B cell (primary cell): Measurements from ENCODE around the gene CTNNA3. TPM values are rescaled to one million over a fixed set of nuclear protein-coding genes. Genes with fewer than 3 reads are reported as not detected.

Experiments
- ATAC-seq: fragments of 200-7000 bp; cut with Tn5 transposase; one replicate; pipeline ENCODE4 v1.10.0; 2021; ENCODE audit warnings: low read depth, mild to moderate bottlenecking, moderate number of reproducible peaks, moderate library complexity
- CTCF ChIA-PET: fragments of 350-600 bp; sonication (Branson Sonifier 250); formaldehyde crosslinking; loops from one replicate; lab custom pipeline; 2021; ENCODE audit warnings: antibody characterized with exemption, inconsistent platforms; lab: Charles Lee
- POLR2A ChIA-PET: fragments of 350-600 bp; sonication (Branson Sonifier 250); formaldehyde crosslinking; loops from one replicate; lab custom pipeline; 2021; ENCODE audit warnings: antibody characterized with exemption; lab: Charles Lee
- DNase-seq: peaks from one replicate; pipeline ENCODE4 v3.0.0; 2013
- H2AFZ ChIP-seq: 2 replicates; pipeline ENCODE4 v1.6.1; 2012; ENCODE audit warnings: mild to moderate bottlenecking, low read depth, low read length; ENCODE audit not compliant: insufficient read depth, poor library complexity, severe bottlenecking
- H3K27ac ChIP-seq, 2 donors: 1 replicate in 1 of 2; 2 replicates in 1 of 2; pipeline ENCODE4 v1.5.1; 2012 to 2013; ENCODE audit warnings: low read length in 2 of 2, mild to moderate bottlenecking in 2 of 2, moderate library complexity in 1 of 2
- H3K27me3 ChIP-seq, 4 experiments: fragments of 200-600 bp in 1 of 4; sonication (generic) in 1 of 4; replicated peaks in 1 of 4; 1 replicate in 2 of 4; 2 replicates in 2 of 4; pipeline versions ENCODE4 v1.6.1 to v1.7.0; 2013 to 2016; ENCODE audit warnings: low read length in 3 of 4, mild to moderate bottlenecking in 2 of 4, mixed read lengths in 1 of 4, moderate library complexity in 1 of 4; ENCODE audit not compliant: insufficient read depth in 4 of 4, control insufficient read depth in 3 of 4; ENCODE audit errors: control extremely low read depth in 1 of 4
- H3K36me3 ChIP-seq, 2 experiments: replicated peaks in 1 of 2; 1 replicate in 1 of 2; 2 replicates in 1 of 2; pipeline versions ENCODE4 v1.6.1 to v1.7.1; 2013; ENCODE audit warnings: low read length in 1 of 2; ENCODE audit not compliant: insufficient read depth in 2 of 2, control insufficient read depth in 1 of 2; ENCODE audit errors: control extremely low read depth in 1 of 2, extremely low read depth in 1 of 2
- H3K4me1 ChIP-seq, 2 donors: fragments of 200-600 bp in 1 of 2; sonication (generic) in 1 of 2; 1 replicate in 1 of 2; 2 replicates in 1 of 2; pipeline versions ENCODE4 v1.5.1 to v1.6.1; 2013 to 2017; ENCODE audit warnings: low read length in 2 of 2; ENCODE audit not compliant: control insufficient read depth in 2 of 2, insufficient read depth in 2 of 2
- H3K4me2 ChIP-seq: replicated peaks from 2 replicates; pipeline ENCODE3; 2012; ENCODE audit warnings: mild to moderate bottlenecking, low read depth, low read length; ENCODE audit not compliant: poor library complexity, severe bottlenecking
- H3K4me3 ChIP-seq, 5 experiments: fragments of 200-600 bp in 1 of 5; sonication (generic) in 1 of 5; 1 replicate in 3 of 5; 2 replicates in 2 of 5; pipeline versions ENCODE4 v1.5.1 to v1.7.0; 2011 to 2016; ENCODE audit warnings: low read length in 4 of 5, mild to moderate bottlenecking in 4 of 5, low read depth in 2 of 5, control low read depth in 1 of 5, moderate library complexity in 1 of 5; ENCODE audit not compliant: insufficient read depth in 1 of 5; ENCODE audit errors: control extremely low read depth in 1 of 5, extremely low read depth in 1 of 5
- H3K79me2 ChIP-seq: fragments of 200-600 bp; sonication (generic); one replicate; pipeline ENCODE4 v1.6.0; 2016; ENCODE audit warnings: low read length; ENCODE audit not compliant: control insufficient read depth, insufficient read depth
- H3K9ac ChIP-seq: fragments of 200-600 bp; sonication (generic); 2 replicates; pipeline ENCODE4 v1.6.1; 2017; ENCODE audit warnings: mild to moderate bottlenecking, low read length, moderate library complexity
- H3K9me3 ChIP-seq, 3 donors: one replicate each; pipeline versions ENCODE4 v1.6.1 to v1.7.1; 2013; ENCODE audit warnings: low read length in 2 of 3; ENCODE audit not compliant: control insufficient read depth in 2 of 3, insufficient read depth in 1 of 3; ENCODE audit errors: control extremely low read depth in 1 of 3
- H4K20me1 ChIP-seq: 2 replicates; pipeline ENCODE4 v1.6.0; 2012; ENCODE audit warnings: mild to moderate bottlenecking, low read length; ENCODE audit not compliant: insufficient read depth, control insufficient read depth, poor library complexity, severe bottlenecking
- H3K27ac Mint-ChIP-seq: one replicate; pipeline ENCODE4 v1.8.0; 2021; ENCODE audit warnings: mixed read lengths
- H3K27me3 Mint-ChIP-seq: one replicate; pipeline ENCODE4 v1.8.0; 2021; ENCODE audit warnings: mixed read lengths
- H3K4me1 Mint-ChIP-seq: one replicate; pipeline ENCODE4 v1.8.0; 2021; ENCODE audit warnings: mixed read lengths
- H3K4me3 Mint-ChIP-seq: one replicate; pipeline ENCODE4 v1.8.0; 2021; ENCODE audit warnings: mixed read lengths
- H3K9me3 Mint-ChIP-seq: one replicate; pipeline ENCODE4 v1.8.0; 2022; ENCODE audit warnings: mixed read lengths; ENCODE audit not compliant: insufficient read depth
- CTCF ChIP-seq: fragments of 200-600 bp; IDR thresholded peaks from one replicate; pipeline ENCODE4 v1.8.0; 2022; ENCODE audit warnings: antibody characterized with exemption, mild to moderate bottlenecking
- EZH2 ChIP-seq: IDR thresholded peaks from 2 replicates; pipeline ENCODE4 v1.6.1; 2012; ENCODE audit warnings: borderline replicate concordance, low read depth, mild to moderate bottlenecking, moderate library complexity, low read length; ENCODE audit not compliant: insufficient read depth, poor library complexity, severe bottlenecking
- WGBS: methylation state at CpG from one replicate; pipeline ENCODE4 v1.1.5; 2013; ENCODE audit warnings: missing lambda C conversion rate; ENCODE audit not compliant: insufficient coverage; 5-methylcytosine and 5-hydroxymethylcytosine counted together
- intact Hi-C: fragments of 100-400 bp; cut with micrococcal nuclease; formaldehyde crosslinking; loops from one replicate; pipeline ENCODE4 v1.10.0; 2022
- polyA plus RNA-seq: library from polyadenylated mRNA; depleted of rRNA; stranded (reverse); fragments of >200 nt; gene quantifications from 2 replicates; pipeline ENCODE4 v1.2.3, GENCODE V29; 2012
- total RNA-seq, 2 donors: library from RNA; stranded (reverse); fragments of 120-200 nt in 1 of 2; gene quantifications; 1 replicate in 1 of 2; 2 replicates in 1 of 2; pipeline versions ENCODE4 v1.2.3 to v1.2.4, GENCODE V29; 2013 to 2022

Gene CTNNA3
- total and polyA plus RNA-seq, 2 donors (not counting 1 experiment from before 2014, with no cell fraction given), result 0.01 TPM; not detected in 1

GRCh38 chr10:67225226-67225625 is 470.8 kb downstream of the CTNNA3 start:
- ChIA-PET CTCF (no interaction called here), POLR2A (no interaction called here)
- Histone ChIP-seq H2AFZ (no peak overlapping the region), H3K9ac (no peak overlapping the region), H3K36me3 (no peaks in the 10 kb centered on the region), H4K20me1 (no peaks in the 10 kb centered on the region), H3K27ac (no peak overlapping the region), H3K9me3 (peaks cover 0 to 15% (median 0%) of the 10 kb centered on the region in 3 donors), H3K27me3 (no peaks in the 10 kb centered on the region), H3K4me1 (no peaks in the 10 kb centered on the region), H3K4me2 (no peak overlapping the region), H3K4me3 (no peak overlapping the region), H3K79me2 (no peaks in the 10 kb centered on the region)
- DNase-seq (no peak), ATAC-seq (no peak)
- H3K4me3 Mint-ChIP-seq, result no peak overlapping the region
- intact Hi-C loops, result no loop called here
- peaks cover 12% of the 10 kb centered on the region for H3K9me3 Mint-ChIP-seq
- TF ChIP-seq CTCF (no peak), EZH2 (no peak)
- WGBS, result 70% methylated on average over 3 of the region's 4 CpGs
- H3K27ac Mint-ChIP-seq, result no peak overlapping the region
- H3K4me1 Mint-ChIP-seq, result no peaks in the 10 kb centered on the region
- peaks cover 4% of the 10 kb centered on the region for H3K27me3 Mint-ChIP-seq

GRCh38 chr10:67224553-67224952 is 471.4 kb downstream of the CTNNA3 start:
- ATAC-seq, result no peak

More at GRCh38 chr10:67224553-67224952, 471.4 kb downstream of the CTNNA3 start:
- H3K27ac Mint-ChIP-seq, result no peak overlapping the region
- Histone ChIP-seq H3K4me3 (no peak overlapping the region), H3K27me3 (no peaks in the 10 kb centered on the region), H4K20me1 (no peaks in the 10 kb centered on the region), H3K9ac (no peak overlapping the region), H2AFZ (no peak overlapping the region), H3K36me3 (no peaks in the 10 kb centered on the region), H3K27ac (no peak overlapping the region), H3K79me2 (no peaks in the 10 kb centered on the region), H3K4me2 (no peak overlapping the region), H3K9me3 (peaks cover 0 to 15% (median 0%) of the 10 kb centered on the region in 3 donors), H3K4me1 (no peaks in the 10 kb centered on the region)
- H3K4me3 Mint-ChIP-seq, result no peak overlapping the region
- peaks cover 9% of the 10 kb centered on the region for H3K9me3 Mint-ChIP-seq
- ChIA-PET POLR2A (no interaction called here), CTCF (no interaction called here)
- H3K4me1 Mint-ChIP-seq, result no peaks in the 10 kb centered on the region
- intact Hi-C loops, result no loop called here
- H3K27me3 Mint-ChIP-seq, result no peaks in the 10 kb centered on the region
- DNase-seq, result no peak
- TF ChIP-seq CTCF (no peak), EZH2 (no peak)
- WGBS, result 83% methylated on average over 3 of the region's 5 CpGs
